NCI-H1105 treated with DMSO at 0.1 percent for 48 hours (cell line): ENCODE measurements around the gene HAO1.
"Not testable (repeated sequence)": the region's sequence is repeated elsewhere in the genome, so short reads cannot be mapped to it uniquely, and the experiment has no call there.

Source experiments
- DNase-seq: peaks from one replicate; lab custom pipeline; 2025; lab: John Stamatoyannopoulos, UW

HAO1 gene

GRCh38 chr20:7855545-7855944 lies 84.7 kb downstream of the HAO1 start:
- DNase-seq, result no peak

DNA sequence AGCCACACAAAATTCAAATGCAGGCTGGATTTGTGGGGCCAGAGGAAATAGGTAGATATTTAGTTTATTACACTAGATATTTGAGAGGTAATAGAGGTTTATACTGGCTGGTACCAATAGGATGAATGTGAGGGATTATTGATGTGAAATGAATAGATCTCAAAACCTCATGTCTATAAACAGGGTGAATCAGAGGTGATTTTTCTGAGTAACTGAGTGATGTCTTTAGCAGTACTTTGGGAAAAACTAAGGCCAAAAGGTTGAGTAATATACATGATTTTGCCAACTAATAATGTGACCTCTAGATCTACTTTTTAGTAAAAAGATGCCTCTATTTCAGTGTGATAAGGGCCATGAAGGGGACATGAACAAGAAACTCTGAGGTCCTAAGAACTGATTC lies 86.8 kb downstream of the HAO1 start:
- no peak for DNase-seq

GRCh38 chr20:7850775-7851490 lies 89.3 kb downstream of the HAO1 start:
- DNase-seq, result no peak

- no peak for DNase-seq
These were observed 90.6 kb downstream of the HAO1 start for GRCh38 chr20:7849675-7850074.

DNA sequence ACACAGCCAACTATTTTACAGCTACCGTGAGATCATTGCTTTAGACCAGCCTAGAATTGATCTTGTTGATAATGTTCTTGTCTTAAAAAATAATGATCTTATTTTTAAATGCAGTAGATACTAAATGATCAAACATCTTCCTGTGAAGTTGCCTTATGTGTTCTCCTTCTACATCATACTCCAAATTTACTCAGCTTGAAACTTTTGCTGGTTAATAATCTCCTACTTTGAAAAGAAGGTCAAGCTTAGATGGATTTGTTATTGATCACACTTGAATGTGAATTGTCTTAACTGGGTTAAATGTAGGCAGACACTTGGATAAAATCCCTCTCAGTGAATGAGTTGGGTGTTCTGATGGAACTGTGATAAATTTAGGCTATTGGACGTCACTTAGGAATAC lies 91.9 kb downstream of the HAO1 start:
- no peak for DNase-seq

DNA sequence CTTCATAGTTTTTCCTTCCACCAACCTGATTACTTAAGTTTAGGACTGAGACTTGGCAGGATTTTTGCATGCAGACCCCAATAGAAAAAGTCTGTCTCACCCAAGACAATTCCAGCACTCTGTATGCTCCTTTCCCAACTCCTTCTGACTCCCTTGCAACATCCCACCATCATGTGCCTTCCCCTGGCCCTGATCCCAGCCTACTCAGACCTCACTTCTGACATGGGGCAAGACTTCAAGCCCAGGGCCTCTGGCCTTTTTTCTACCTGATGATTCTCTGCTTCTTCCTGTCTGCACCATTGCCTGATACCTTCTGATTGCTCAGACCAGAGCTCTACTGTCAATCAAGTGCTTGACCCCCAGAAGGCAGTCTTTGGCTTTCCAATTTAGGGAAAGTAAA lies 96.6 kb downstream of the HAO1 start:
- no peak for DNase-seq

DNA sequence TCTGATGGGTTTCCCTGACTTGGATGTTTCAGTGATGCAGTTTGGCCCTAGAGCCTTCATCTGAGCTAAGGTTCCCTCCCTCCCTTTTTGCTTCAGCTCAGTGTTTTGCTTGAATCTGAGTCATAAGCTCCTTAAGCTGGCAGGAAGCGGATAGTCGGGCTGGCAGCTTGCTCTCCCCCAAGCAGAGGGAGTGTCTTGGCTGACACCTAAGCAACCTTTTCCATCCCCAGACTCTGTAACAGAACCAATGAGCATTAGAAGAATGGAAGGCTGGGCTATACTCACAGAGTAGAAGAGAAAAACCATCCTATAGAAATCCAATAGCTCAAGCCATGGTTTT lies 98.3 kb downstream of the HAO1 start:
- DNase-seq, result no peak

DNA sequence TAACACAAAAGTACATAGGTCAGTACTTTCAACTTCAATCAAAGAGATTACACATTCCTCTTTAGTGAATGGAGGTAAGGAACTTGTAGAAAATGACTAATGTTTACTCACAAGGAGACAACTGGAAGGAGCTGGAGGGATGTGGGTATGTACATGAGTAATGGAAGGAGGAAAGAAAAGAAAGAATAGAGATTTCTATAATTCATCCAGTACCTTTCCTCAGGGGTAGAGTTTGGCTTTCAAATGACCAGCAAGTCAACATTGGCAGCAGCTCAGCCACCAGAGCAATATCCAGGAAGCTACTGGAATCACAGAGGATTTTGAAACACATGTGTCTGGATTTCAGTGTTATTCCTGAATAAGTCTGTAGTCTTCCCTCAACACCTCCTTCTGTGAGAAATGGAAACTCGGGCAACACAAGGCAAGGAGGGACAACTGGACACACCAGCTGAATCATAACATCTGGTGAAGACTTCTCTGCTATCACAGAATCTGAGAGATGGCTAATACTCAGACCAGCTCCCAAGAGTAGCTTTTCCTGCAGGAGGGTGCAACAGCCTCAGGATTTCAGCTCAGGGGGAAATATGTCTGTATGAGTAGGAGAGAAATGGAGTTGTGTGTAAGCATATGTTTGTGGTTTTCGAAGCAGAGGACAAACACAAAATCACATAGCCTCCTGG lies 98.8 kb downstream of the HAO1 start:
- no peak for DNase-seq

DNA sequence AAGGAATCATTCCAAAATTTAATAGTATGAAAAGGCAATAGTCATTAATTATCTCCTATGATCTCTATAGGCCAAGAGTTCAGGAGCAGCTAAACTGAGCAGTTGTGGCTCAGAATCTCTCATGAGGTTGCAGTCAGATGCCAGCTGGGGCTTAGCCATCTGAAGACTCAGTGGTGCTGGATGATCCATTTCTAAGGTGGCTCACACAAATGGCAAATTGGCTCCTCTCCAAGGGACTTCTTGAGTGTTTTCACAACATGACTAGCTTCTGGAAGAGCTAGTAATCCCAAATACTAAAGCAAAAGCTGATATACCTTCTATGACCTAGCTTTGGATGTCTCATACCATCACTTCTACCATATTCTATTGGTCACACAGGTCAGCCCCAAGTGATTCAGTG lies 104.2 kb downstream of the HAO1 start:
- no peak for DNase-seq

DNA sequence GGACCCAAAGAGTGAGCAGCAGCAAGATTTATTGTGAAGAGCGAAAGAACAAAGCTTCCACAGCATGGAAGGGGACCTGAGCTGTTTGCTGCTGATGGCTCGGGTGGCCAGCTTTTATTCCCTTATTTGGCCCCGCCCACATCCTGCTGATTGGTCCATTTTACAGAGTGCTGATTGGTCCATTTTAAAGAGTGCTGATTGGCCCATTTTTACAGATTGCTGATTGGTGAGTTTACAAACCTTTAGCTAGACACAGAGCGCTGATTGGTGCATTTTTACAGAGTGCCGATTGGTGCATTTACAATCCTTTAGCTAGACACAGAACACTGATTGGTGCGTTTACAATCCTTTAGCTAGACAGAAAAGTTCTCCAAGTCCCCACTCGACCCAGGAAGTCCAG lies 105.8 kb downstream of the HAO1 start:
- DNase-seq, result not testable (repeated sequence)
